HG03457 (cell line): ENCODE measurements around the gene INSL3.

Source experiments
- ATAC-seq: cut with Tn5 transposase; IDR thresholded peaks from one replicate; pipeline ENCODE4 v1.9.1; 2021; ENCODE audit warnings: moderate number of reproducible peaks; ENCODE audit not compliant: unreplicated experiment

The INSL3 gene

GRCh38 chr19:17847538-17848366 lies 26.4 kb upstream of the INSL3 start, which contains the start of gene JAK3:
Gene JAK3 (minus strand): TSS chr19:17847982. CDS start chr19:17844417, 3,565 bp downstream.
- no peak for ATAC-seq

- ATAC-seq: no peak
Measured at GRCh38 chr19:17846146-17846545, 24.8 kb upstream of the INSL3 start.

- no peak for ATAC-seq
Measured at GRCh38 chr19:17843908-17844490, 22.7 kb upstream of the INSL3 start.

GRCh38 chr19:17843292-17843827 lies 22.0 kb upstream of the INSL3 start:
- ATAC-seq: no peak

- ATAC-seq: no peak
Measured at GRCh38 chr19:17842663-17843291, 21.5 kb upstream of the INSL3 start.

DNA sequence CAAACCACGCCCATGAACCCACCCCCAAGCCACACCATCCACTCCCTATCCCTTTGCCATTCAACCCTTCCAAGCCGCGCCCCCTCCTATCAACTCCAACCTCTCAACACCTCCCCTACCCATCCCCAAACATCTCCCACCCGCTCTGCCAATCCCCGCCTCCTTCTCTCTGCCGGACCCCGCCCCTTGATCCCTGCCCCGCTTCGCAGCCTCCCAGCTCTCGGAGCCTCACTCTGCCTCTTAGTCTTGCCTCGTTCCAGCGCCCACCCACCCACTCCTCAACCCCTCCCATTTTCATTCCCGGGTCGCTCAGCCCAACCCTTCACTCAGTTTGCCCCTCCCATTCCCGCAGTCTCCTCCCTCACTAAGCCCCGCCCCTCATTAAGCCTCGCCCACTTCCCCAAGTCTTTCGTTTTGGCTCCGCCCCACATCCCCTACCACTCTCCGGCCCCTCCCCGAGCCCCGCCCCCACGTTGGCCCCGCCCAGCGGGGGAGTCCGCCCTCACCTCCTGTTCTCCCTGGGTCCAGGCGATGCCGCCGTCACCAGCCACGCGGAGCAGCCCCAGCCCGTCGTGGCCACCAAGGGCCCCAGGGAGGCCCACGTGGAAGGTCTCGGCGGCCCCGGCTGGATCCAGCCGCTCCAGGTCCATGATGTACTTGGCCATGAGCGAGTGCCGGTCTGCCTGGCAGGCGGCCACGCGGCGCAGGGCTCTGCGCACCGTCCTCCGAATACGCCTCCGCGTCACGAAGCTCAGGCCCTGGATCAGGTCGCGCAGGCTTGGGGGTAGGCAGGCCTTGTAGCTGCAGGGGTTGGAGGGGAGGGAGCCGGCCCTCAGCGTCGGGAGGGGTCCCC lies 20.7 kb upstream of the INSL3 start:
- ATAC-seq: no peak

GRCh38 chr19:17841371-17841809 lies 20.1 kb upstream of the INSL3 start:
- ATAC-seq: no peak

DNA sequence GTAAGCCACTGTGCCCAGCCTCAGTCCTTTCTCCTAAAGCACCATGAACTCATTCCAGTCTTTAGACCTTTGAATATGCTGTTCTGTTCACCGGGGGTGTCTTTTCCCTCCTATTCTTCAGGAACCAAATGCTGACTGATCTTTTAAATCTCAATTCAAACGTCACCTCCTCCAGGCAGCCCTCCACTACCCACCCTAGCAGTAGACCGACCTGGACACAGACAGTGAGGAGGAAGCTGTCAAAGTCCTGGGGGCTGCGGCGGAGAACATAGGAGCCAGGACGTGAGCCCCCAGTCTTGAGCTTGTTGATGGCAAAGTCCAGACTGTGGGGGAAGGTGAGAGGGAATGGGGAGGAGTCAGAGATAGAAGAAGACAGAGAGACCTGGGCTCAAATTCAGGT lies 18.7 kb upstream of the INSL3 start:
- ATAC-seq: no peak

DNA sequence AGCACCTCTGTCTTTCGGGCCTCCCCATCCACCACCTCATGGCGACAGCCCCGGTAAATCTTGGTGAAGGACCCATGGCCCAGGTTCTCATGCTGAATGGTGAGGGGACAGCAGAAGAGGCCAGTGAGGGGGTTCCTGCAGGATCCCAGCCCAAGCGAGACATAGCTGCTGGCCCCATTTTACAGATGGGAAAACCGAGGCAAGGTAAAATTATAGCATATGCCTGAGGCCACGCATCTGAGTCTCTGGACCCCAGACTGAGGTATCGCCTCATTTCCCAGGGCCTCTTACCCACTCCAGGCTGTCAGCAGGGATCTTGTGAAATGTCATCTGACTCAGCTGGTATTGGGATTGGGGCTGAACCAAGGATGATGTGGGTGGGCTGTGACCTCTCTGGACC lies 16.7 kb upstream of the INSL3 start:
- no peak for ATAC-seq

DNA sequence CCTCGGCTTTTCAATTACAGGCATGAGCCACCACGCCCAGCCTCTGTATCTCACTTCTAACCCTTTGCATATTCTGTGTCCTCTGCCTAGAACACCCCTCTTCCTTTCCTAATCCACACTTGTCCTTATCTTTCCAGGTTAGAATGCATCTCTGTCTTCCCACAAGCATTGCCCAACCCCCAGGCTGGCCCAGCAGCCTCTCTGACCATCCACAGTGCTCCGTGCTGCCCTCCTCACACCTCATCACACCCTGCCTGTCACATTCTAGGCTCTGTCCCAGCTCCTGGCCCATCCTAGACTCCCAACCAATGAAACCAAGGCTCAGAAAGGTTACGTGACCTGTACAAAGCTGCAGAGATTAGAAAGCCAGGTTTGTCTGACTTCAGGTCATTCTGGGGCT lies 15.2 kb upstream of the INSL3 start:
- ATAC-seq: no peak

- ATAC-seq: no peak
Measured at GRCh38 chr19:17835182-17836006, 14.1 kb upstream of the INSL3 start.

- ATAC-seq: no peak
Measured at GRCh38 chr19:17834350-17835181, 13.2 kb upstream of the INSL3 start.

DNA sequence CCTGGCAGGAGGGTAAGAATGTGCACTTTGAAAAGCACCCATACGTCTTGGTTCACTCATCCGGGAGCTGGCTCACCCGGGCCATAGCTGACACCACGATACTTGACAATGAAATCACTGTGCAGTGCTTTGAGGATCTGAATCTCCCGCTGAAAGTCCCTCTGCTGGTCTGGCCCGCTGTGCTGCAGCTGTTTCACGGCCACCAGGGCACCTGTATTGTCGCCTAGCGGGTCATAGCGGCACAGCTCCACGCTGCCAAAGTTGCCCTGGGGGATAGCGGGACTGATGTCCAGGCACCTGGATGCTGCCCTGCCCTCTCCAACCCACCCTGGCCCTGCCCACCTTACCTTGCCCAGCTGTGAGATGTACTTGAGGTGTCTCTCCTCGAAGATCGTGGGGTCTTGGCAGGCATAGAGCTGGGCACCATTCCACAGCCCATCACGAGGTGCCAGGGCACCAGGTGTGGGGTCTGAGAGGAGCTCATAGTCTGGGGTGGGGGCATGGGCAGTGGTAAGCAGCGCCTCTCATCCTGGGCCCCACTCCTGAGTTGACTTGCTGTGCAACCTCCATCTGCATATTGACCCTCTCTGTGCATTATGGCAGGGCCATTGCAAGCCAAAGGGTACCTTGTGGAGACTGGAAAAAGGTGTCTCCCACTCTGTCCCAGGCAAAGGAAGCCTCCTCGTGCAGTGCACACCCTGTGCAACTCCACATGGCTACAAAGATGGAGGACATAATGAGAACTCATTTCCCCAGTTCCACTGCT lies 11.3 kb upstream of the INSL3 start:
- no peak for ATAC-seq

GRCh38 chr19:17831419-17831888 lies 10.1 kb upstream of the INSL3 start:
- ATAC-seq: no peak

- no peak for ATAC-seq
Measured at GRCh38 chr19:17830567-17831418, 9.5 kb upstream of the INSL3 start.

DNA sequence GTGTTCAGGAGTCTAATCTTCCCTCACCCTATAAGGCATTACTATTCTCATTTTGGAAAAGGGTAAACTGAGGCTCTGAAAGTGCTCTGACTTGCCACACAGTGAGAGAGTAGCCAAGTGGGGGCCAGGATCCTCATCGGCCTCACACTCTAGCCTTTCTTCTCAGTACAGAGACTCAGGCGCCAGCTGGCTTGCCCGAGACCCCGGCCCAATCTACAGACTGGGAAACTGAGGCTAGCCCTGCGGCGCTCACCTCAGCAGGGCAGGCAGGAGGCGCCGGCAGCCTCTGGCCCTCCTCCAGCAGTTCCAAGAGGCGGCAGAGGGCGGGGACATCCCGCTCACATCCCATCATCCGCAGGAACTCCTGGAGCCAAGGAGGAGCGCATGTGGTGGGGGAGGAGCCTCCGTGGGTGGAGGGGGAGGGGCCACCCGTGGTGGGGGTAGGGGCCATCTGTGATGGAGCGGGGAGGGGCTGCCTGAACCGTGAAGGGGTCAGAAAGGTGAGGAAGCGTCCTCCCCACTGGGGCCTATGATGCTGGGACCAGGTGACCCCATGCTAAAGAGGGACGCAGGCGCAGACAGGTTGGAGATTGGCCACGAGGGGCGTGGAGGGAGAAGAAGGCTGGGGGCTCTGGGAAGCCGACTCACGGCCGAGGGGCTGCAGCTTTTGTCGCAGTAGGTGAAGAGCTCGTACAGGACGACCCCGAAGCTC lies 8.7 kb upstream of the INSL3 start:
- ATAC-seq: no peak
